Measurements from ENCODE around the gene AGAP1.

GRCh38 chr2:235849489-235849888 lies 355.6 kb downstream of the AGAP1 start:
- no peak for TF ChIP-seq POLR2A (IDR thresholded peaks at IDR 0.05)
- no peak for TF ChIP-seq CTCF (IDR thresholded peaks at IDR 0.05)

Data from thyroid gland (tissue), 4 donors.